Measurements from ENCODE around the gene ARHGAP15. TPM values are rescaled to one million over a fixed set of nuclear protein-coding genes. Genes with fewer than 3 reads are reported as not detected.

ARHGAP15 gene
- total RNA-seq, 1 donor, result 0.43 TPM

GRCh38 chr2:143704451-143705106, 575.4 kb downstream of the ARHGAP15 start:
- no peak for DNase-seq (ENCODE audit: low read depth)
- TF ChIP-seq CTCF (IDR thresholded peaks at IDR 0.05; ENCODE audit: insufficient read depth, low read depth, low read length), result no peak
- no peak overlapping the region for H3K4me3 ChIP-seq (ENCODE audit: low read depth, low read length)

GRCh38 chr2:143705108-143705707, 576.0 kb downstream of the ARHGAP15 start:
- TF ChIP-seq CTCF (IDR thresholded peaks at IDR 0.05; ENCODE audit: insufficient read depth, low read depth, low read length), result no peak

GRCh38 chr2:143706354-143706753, 577.1 kb downstream of the ARHGAP15 start:
- TF ChIP-seq CTCF (IDR thresholded peaks at IDR 0.05; ENCODE audit: insufficient read depth, low read depth, low read length), result no peak
- H3K4me3 ChIP-seq (ENCODE audit: low read depth, low read length), result no peak overlapping the region
- DNase-seq (ENCODE audit: low read depth), result no peak

More at GRCh38 chr2:143705108-143705707, 576.0 kb downstream of the ARHGAP15 start:
- H3K4me3 ChIP-seq (ENCODE audit: low read depth, low read length), result no peak overlapping the region
- DNase-seq (ENCODE audit: low read depth), result peak; percentile 86

- H3K4me3 ChIP-seq (ENCODE audit: low read depth, low read length), result no peak overlapping the region
- no peak for TF ChIP-seq CTCF (IDR thresholded peaks at IDR 0.05; ENCODE audit: insufficient read depth, low read depth, low read length)
- DNase-seq (ENCODE audit: low read depth), result no peak
Observed at GRCh38 chr2:143708682-143709081, 579.5 kb downstream of the ARHGAP15 start.

- no peak overlapping the region for H3K4me3 ChIP-seq (ENCODE audit: low read depth, low read length)
- DNase-seq (ENCODE audit: low read depth), result peak; percentile 56
- no peak for TF ChIP-seq CTCF (IDR thresholded peaks at IDR 0.05; ENCODE audit: insufficient read depth, low read depth, low read length)
Observed at GRCh38 chr2:143710196-143710595, 581.0 kb downstream of the ARHGAP15 start.

- H3K4me3 ChIP-seq (ENCODE audit: low read depth, low read length), result no peak overlapping the region
- TF ChIP-seq CTCF (IDR thresholded peaks at IDR 0.05; ENCODE audit: insufficient read depth, low read depth, low read length), result no peak
- DNase-seq (ENCODE audit: low read depth), result no peak
Observed at GRCh38 chr2:143710879-143711278, 581.7 kb downstream of the ARHGAP15 start.
